Measurements from ENCODE around the gene MYH8.

GRCh38 chr17:10394201-10394887 is 27.4 kb downstream of the MYH8 start:
- no peak for TF ChIP-seq CEBPB (IDR thresholded peaks at IDR 0.05; ENCODE audit: borderline replicate concordance in 1 of 2, low read depth in 2 of 2, low read length in 2 of 2)
- no peak for TF ChIP-seq RAD21 (IDR thresholded peaks at IDR 0.05; ENCODE audit: insufficient read depth, low read depth, low read length)
- no peak for TF ChIP-seq CTCF (IDR thresholded peaks at IDR 0.05 in 2 of 3, conservative IDR thresholded peaks at IDR 0.05 in 1 of 3; ENCODE audit: control insufficient read depth in 2 of 3, extremely low read depth in 1 of 3, insufficient read depth in 1 of 3, low read depth in 3 of 3, low read length in 3 of 3)
- TF ChIP-seq HDAC2 (IDR thresholded peaks at IDR 0.05), result no peak
- TF ChIP-seq NBN (IDR thresholded peaks at IDR 0.05), result no peak
- TF ChIP-seq GABPA (IDR thresholded peaks at IDR 0.05; ENCODE audit: low read depth), result no peak
- no peak for TF ChIP-seq FOXK2 (IDR thresholded peaks at IDR 0.05)
- no peak for TF ChIP-seq CHD2 (IDR thresholded peaks at IDR 0.05; ENCODE audit: borderline replicate concordance, low read depth, low read length)
- TF ChIP-seq SUPT20H (IDR thresholded peaks at IDR 0.05; ENCODE audit: borderline replicate concordance, control insufficient read depth, low read depth, low read length), result no peak
- TF ChIP-seq SP1 (IDR thresholded peaks at IDR 0.05; ENCODE audit: low read depth, low read length), result no peak
- TF ChIP-seq CREM (IDR thresholded peaks at IDR 0.05; ENCODE audit: low read depth), result no peak
- TF ChIP-seq, protein P1, sequence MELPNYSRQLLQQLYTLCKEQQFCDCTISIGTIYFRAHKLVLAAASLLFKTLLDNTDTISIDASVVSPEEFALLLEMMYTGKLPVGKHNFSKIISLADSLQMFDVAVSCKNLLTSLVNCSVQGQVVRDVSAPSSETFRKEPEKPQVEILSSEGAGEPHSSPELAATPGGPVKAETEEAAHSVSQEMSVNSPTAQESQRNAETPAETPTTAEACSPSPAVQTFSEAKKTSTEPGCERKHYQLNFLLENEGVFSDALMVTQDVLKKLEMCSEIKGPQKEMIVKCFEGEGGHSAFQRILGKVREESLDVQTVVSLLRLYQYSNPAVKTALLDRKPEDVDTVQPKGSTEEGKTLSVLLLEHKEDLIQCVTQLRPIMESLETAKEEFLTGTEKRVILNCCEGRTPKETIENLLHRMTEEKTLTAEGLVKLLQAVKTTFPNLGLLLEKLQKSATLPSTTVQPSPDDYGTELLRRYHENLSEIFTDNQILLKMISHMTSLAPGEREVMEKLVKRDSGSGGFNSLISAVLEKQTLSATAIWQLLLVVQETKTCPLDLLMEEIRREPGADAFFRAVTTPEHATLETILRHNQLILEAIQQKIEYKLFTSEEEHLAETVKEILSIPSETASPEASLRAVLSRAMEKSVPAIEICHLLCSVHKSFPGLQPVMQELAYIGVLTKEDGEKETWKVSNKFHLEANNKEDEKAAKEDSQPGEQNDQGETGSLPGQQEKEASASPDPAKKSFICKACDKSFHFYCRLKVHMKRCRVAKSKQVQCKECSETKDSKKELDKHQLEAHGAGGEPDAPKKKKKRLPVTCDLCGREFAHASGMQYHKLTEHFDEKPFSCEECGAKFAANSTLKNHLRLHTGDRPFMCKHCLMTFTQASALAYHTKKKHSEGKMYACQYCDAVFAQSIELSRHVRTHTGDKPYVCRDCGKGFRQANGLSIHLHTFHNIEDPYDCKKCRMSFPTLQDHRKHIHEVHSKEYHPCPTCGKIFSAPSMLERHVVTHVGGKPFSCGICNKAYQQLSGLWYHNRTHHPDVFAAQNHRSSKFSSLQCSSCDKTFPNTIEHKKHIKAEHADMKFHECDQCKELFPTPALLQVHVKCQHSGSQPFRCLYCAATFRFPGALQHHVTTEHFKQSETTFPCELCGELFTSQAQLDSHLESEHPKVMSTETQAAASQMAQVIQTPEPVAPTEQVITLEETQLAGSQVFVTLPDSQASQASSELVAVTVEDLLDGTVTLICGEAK (IDR thresholded peaks at IDR 0.05; ENCODE audit: borderline replicate concordance), result no peak
